ENCODE data around the gene C3orf38. TPM values are rescaled to one million over a fixed set of nuclear protein-coding genes. Genes with fewer than 3 reads are reported as not detected.

Gene C3orf38
- total RNA-seq, 1 experiment from 2014 or later: 18.6 TPM

- ChIA-PET CTCF (no interaction called here), RAD21 (ENCODE audit: low non-redundant PET in 1 of 2, low total read pairs in 2 of 2, uncharacterized antibody in 2 of 2, unreplicated experiment in 2 of 2) (no interaction called here), POLR2A (no interaction called here)
- Histone ChIP-seq H3K27ac (ENCODE audit: low read depth, low read length) (no peak overlapping the region), H4K20me1 (ENCODE audit: insufficient read depth) (no peaks in the 10 kb centered on the region), H3K36me3 (ENCODE audit: control insufficient read depth in 1 of 2, insufficient read depth in 2 of 2, low read length in 2 of 2) (no peaks in the 10 kb centered on the region), H2AFZ (ENCODE audit: low read depth, low read length, poor library complexity, severe bottlenecking) (no peak overlapping the region), H3K9me3 (ENCODE audit: control insufficient read depth in 1 of 2, insufficient read depth in 1 of 2, low read depth in 1 of 2, low read length in 2 of 2) (no peaks in the 10 kb centered on the region), H3K79me2 (ENCODE audit: insufficient read depth, low read length) (no peaks in the 10 kb centered on the region), H3K4me3 (replicated peaks in 1 of 2; ENCODE audit: low read depth in 1 of 2, low read length in 2 of 2) (no peak overlapping the region), H3K4me2 (ENCODE audit: low read length) (no peak overlapping the region), H3K4me1 (ENCODE audit: control insufficient read depth in 1 of 2, insufficient read depth in 2 of 2, low read length in 2 of 2) (no peaks in the 10 kb centered on the region), H3K27me3 (ENCODE audit: insufficient read depth, low read length) (no peaks in the 10 kb centered on the region), H3K9me2 (ENCODE audit: insufficient read depth) (no peaks in the 10 kb centered on the region), H3K9ac (ENCODE audit: low read length) (no peak overlapping the region)
- DNase-seq (ENCODE audit: low read depth, low spot score): no peak
- no peak for TF ChIP-seq YY1 (IDR thresholded peaks at IDR 0.05; ENCODE audit: extremely low read depth, insufficient replicate concordance, low read depth, low read length)
- TF ChIP-seq POLR2A (IDR thresholded peaks at IDR 0.05; ENCODE audit: borderline replicate concordance, extremely low read depth, insufficient read depth, insufficient read length): no peak
- no TSS peak for BruUV-seq (replicated peaks)
- intact Hi-C loops (cut with micrococcal nuclease): no loop called here
- ATAC-seq: no peak
These were observed 39.6 kb downstream of the C3orf38 start for GRCh38 chr3:88189361-88189810.

- no peak overlapping the region for H3K4me2 ChIP-seq (ENCODE audit: low read length)
- H3K9me2 ChIP-seq (ENCODE audit: insufficient read depth): no peaks in the 10 kb centered on the region
- ATAC-seq (no peak), DNase-seq (ENCODE audit: low read depth, low spot score) (no peak)
- H3K4me3 ChIP-seq (replicated peaks in 1 of 2; ENCODE audit: low read depth in 1 of 2, low read length in 2 of 2): no peak overlapping the region
- ChIA-PET POLR2A (no interaction called here), CTCF (no interaction called here), RAD21 (ENCODE audit: low non-redundant PET in 1 of 2, low total read pairs in 2 of 2, uncharacterized antibody in 2 of 2, unreplicated experiment in 2 of 2) (no interaction called here)
- intact Hi-C loops (cut with micrococcal nuclease): no loop called here
- no peaks in the 10 kb centered on the region for H3K4me1 ChIP-seq (ENCODE audit: control insufficient read depth in 1 of 2, insufficient read depth in 2 of 2, low read length in 2 of 2)
- no peaks in the 10 kb centered on the region for H3K36me3 ChIP-seq (ENCODE audit: control insufficient read depth in 1 of 2, insufficient read depth in 2 of 2, low read length in 2 of 2)
- BruUV-seq (replicated peaks): no TSS peak
- H4K20me1 ChIP-seq (ENCODE audit: insufficient read depth): no peaks in the 10 kb centered on the region
- H3K9ac ChIP-seq (ENCODE audit: low read length): no peak overlapping the region
- H3K9me3 ChIP-seq (ENCODE audit: control insufficient read depth in 1 of 2, insufficient read depth in 1 of 2, low read depth in 1 of 2, low read length in 2 of 2): no peaks in the 10 kb centered on the region
- TF ChIP-seq YY1 (IDR thresholded peaks at IDR 0.05; ENCODE audit: extremely low read depth, insufficient replicate concordance, low read depth, low read length) (no peak), ZBTB33 (IDR thresholded peaks at IDR 0.05; ENCODE audit: extremely low read depth, insufficient replicate concordance, low read length) (no peak), SP1 (IDR thresholded peaks at IDR 0.05; ENCODE audit: low read depth) (no peak), EGR1 (IDR thresholded peaks at IDR 0.05; ENCODE audit: low read depth) (no peak), ZFX (IDR thresholded peaks at IDR 0.05) (no peak), POLR2A (IDR thresholded peaks at IDR 0.05; ENCODE audit: borderline replicate concordance, extremely low read depth, insufficient read depth, insufficient read length) (no peak), TCF7L2 (IDR thresholded peaks at IDR 0.05; ENCODE audit: borderline replicate concordance, extremely low read depth, insufficient read depth, insufficient read length) (no peak), CBX3 (IDR thresholded peaks at IDR 0.05; ENCODE audit: low read depth) (no peak), CTCF (IDR thresholded peaks at IDR 0.05 in 2 of 3, conservative IDR thresholded peaks at IDR 0.05 in 1 of 3; ENCODE audit: borderline replicate concordance in 1 of 3, insufficient read depth in 1 of 3, low read depth in 2 of 3, low read length in 2 of 3) (no peak), ZNF274 (IDR thresholded peaks at IDR 0.05; ENCODE audit: low read depth, low read length) (no peak), FOSL1 (IDR thresholded peaks at IDR 0.05; ENCODE audit: low read depth) (no peak)
- H3K27ac ChIP-seq (ENCODE audit: low read depth, low read length): no peak overlapping the region
- no peaks in the 10 kb centered on the region for H3K27me3 ChIP-seq (ENCODE audit: insufficient read depth, low read length)
- no peak overlapping the region for H2AFZ ChIP-seq (ENCODE audit: low read depth, low read length, poor library complexity, severe bottlenecking)
- no peaks in the 10 kb centered on the region for H3K79me2 ChIP-seq (ENCODE audit: insufficient read depth, low read length)
These were observed 42.2 kb downstream of the C3orf38 start for GRCh38 chr3:88191872-88192409.
